C4-2B (cell line): Measurements from ENCODE around the gene BTNL9.

Source experiments
- ZFX ChIP-seq: fragments of 450-650 bp; IDR thresholded peaks from 2 replicates; pipeline ENCODE4 v1.6.1; 2017
- TF ChIP-seq, protein P1 (sequence below): fragments of 450-650 bp; conservative IDR thresholded peaks from 2 replicates; pipeline ENCODE4 v1.5.1; 2017; ENCODE audit warnings: mild to moderate bottlenecking

DNA sequence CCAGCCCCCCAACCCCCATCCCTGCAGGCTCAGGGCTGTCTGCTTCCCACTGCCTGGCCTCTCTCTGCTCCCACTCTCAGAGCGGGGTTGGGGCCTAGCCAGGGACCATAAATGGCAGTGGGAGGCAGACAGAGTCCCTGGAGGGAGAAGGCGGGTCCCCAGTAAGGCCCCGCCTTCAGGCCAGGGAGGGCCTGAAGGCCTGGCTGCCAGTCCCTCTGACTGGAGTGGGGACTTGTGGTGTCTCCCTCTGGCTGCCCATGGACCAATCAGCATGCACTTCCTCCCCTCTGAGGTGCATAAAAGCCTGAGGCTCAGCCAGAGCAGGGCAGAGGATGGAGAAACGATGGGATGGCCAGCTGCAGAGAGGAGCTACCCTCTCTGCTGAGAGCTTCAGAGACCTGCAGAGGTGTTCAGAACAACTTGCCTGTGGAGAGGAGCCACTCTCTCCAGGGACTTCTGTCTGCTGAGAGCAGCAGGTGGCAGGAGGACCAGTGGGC lies 2.7 kb upstream of the BTNL9 start:
- TF ChIP-seq, protein P1, sequence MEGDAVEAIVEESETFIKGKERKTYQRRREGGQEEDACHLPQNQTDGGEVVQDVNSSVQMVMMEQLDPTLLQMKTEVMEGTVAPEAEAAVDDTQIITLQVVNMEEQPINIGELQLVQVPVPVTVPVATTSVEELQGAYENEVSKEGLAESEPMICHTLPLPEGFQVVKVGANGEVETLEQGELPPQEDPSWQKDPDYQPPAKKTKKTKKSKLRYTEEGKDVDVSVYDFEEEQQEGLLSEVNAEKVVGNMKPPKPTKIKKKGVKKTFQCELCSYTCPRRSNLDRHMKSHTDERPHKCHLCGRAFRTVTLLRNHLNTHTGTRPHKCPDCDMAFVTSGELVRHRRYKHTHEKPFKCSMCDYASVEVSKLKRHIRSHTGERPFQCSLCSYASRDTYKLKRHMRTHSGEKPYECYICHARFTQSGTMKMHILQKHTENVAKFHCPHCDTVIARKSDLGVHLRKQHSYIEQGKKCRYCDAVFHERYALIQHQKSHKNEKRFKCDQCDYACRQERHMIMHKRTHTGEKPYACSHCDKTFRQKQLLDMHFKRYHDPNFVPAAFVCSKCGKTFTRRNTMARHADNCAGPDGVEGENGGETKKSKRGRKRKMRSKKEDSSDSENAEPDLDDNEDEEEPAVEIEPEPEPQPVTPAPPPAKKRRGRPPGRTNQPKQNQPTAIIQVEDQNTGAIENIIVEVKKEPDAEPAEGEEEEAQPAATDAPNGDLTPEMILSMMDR, result no peak
- TF ChIP-seq ZFX, result no peak
